Measurements from ENCODE around the gene RAPGEF1.

GRCh38 chr9:131734165-131734610 is 5.7 kb downstream of the RAPGEF1 start:
- TF ChIP-seq TCF12 (IDR thresholded peaks at IDR 0.05; ENCODE audit: low read depth) (no peak), REST (IDR thresholded peaks at IDR 0.05; ENCODE audit: low read depth) (no peak), RAD21 (IDR thresholded peaks at IDR 0.05; ENCODE audit: low read depth) (no peak), MAX (IDR thresholded peaks at IDR 0.05) (no peak), ZBTB7A (IDR thresholded peaks at IDR 0.05; ENCODE audit: low read depth) (no peak), FOXM1 (IDR thresholded peaks at IDR 0.05; ENCODE audit: borderline replicate concordance, low read depth) (no peak), EGR1 (IDR thresholded peaks at IDR 0.05) (no peak), EP300 (IDR thresholded peaks at IDR 0.05; ENCODE audit: borderline replicate concordance) (no peak), CEBPB (IDR thresholded peaks at IDR 0.05) (no peak), CREB1 (IDR thresholded peaks at IDR 0.05; ENCODE audit: low read depth) (no peak)
